ENCODE results near the gene AK5. TPM values are rescaled to one million over a fixed set of nuclear protein-coding genes. Genes with fewer than 3 reads are reported as not detected.

The AK5 gene
- total RNA-seq, 1 donor from 2014 or later: not detected

DNA sequence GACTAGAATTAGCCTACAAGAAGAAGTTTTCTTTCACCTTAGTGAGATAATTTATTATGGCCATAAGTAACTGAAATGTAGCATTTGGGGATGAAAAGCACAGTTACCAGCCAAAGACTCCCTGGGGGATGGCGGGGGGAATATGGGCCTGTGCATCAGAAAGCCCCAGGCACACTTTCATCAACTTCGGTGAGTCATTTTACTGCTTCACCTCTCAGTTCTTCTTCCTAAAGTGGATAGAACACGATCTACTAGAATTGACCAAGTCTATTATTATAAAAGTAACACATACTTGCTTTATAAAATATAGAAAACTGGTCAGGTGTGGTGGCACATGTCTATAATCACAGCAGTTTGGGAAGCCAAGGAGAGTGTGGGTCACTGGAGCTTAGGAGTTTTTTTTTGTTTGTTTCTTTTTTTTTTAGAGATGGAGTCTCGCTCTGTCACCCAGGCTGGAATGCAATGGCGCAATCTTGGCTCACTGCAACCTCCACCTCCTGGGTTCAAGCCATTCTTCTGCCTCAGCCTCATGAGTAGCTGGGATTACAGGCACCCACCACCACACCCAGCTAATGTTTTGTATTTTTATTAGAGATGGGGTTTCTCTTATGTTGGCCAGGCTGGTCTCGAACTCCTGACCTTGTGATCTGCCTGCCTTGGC, 258.8 kb downstream of the AK5 start:
- POLR2A ChIA-PET: interaction anchor here (0.9 kb wide), 1 partner anchor 464 kb away, joined by 3 read pairs; the partner anchor contains the start of gene DNAJB4
- no peaks in the 10 kb centered on the region for H3K27me3 Mint-ChIP-seq
- CTCF ChIA-PET: no interaction called here
- DNase-seq (peak; percentile 26), ATAC-seq (ENCODE audit: low read depth) (peak; percentile 80)
- intact Hi-C loops (cut with micrococcal nuclease): loop anchor here (1.0 to 2.0 kb wide), 3 partner anchors 142 to 439 kb away; partner anchors contain the start of genes FUBP1, PIGK and ZZZ3
- no peak for TF ChIP-seq CTCF (IDR thresholded peaks at IDR 0.05)
- peaks cover 31% of the 10 kb centered on the region for H3K4me1 Mint-ChIP-seq
- H3K36me3 Mint-ChIP-seq (ENCODE audit: low read depth): no peaks in the 10 kb centered on the region
- peak overlapping the region; percentile 88 for H3K27ac Mint-ChIP-seq
- H3K4me3 Mint-ChIP-seq: peak overlapping the region; percentile 59
- H3K9me3 Mint-ChIP-seq: no peaks in the 10 kb centered on the region

GRCh38 chr1:77541162-77541545, 259.3 kb downstream of the AK5 start:
- Mint-ChIP-seq H3K27me3 (no peaks in the 10 kb centered on the region), H3K4me1 (peaks cover 31% of the 10 kb centered on the region), H3K9me3 (no peaks in the 10 kb centered on the region), H3K27ac (peak overlapping the region; percentile 88), H3K4me3 (peak overlapping the region; percentile 59), H3K36me3 (ENCODE audit: low read depth) (no peaks in the 10 kb centered on the region)
- TF ChIP-seq CTCF (IDR thresholded peaks at IDR 0.05): no peak
- intact Hi-C loops (cut with micrococcal nuclease): loop anchor here (1.0 to 2.0 kb wide), 2 partner anchors 322 to 438 kb away; partner anchors contain the start of genes FUBP1 and PIGK
- CTCF ChIA-PET: no interaction called here
- DNase-seq: no peak
- POLR2A ChIA-PET: interaction anchor here (0.9 kb wide), 1 partner anchor 463 kb away, joined by 3 read pairs; the partner anchor contains the start of gene DNAJB4
- ATAC-seq (ENCODE audit: low read depth): peak; percentile 74

- intact Hi-C loops (cut with micrococcal nuclease): no loop called here
- Mint-ChIP-seq H3K9me3 (no peaks in the 10 kb centered on the region), H3K27me3 (peaks cover 2% of the 10 kb centered on the region), H3K4me3 (no peak overlapping the region), H3K4me1 (peaks cover 31% of the 10 kb centered on the region), H3K27ac (no peak overlapping the region), H3K36me3 (ENCODE audit: low read depth) (no peaks in the 10 kb centered on the region)
- DNase-seq (no peak), ATAC-seq (ENCODE audit: low read depth) (no peak)
- POLR2A ChIA-PET: no interaction called here
- CTCF ChIA-PET: no interaction called here
- TF ChIP-seq CTCF (IDR thresholded peaks at IDR 0.05): no peak
Measured at GRCh38 chr1:77542813-77543420, 261.1 kb downstream of the AK5 start.

GRCh38 chr1:77543822-77544448, 262.1 kb downstream of the AK5 start:
- intact Hi-C loops (cut with micrococcal nuclease): no loop called here

More at GRCh38 chr1:77543822-77544448, 262.1 kb downstream of the AK5 start:
- Mint-ChIP-seq H3K27me3 (peaks cover 2% of the 10 kb centered on the region), H3K4me1 (peaks cover 28% of the 10 kb centered on the region), H3K9me3 (no peaks in the 10 kb centered on the region), H3K27ac (no peak overlapping the region), H3K36me3 (ENCODE audit: low read depth) (no peaks in the 10 kb centered on the region), H3K4me3 (no peak overlapping the region)
- DNase-seq (no peak), ATAC-seq (ENCODE audit: low read depth) (no peak)
- TF ChIP-seq CTCF (IDR thresholded peaks at IDR 0.05): no peak
- ChIA-PET POLR2A (no interaction called here), CTCF (no interaction called here)

Data from activated B cell treated with CpG ODN at 0.5 μM for 24 hours (primary cell).